Body of pancreas (tissue), 4 donors: ENCODE data around the gene TCFL5. TPM values are rescaled to one million over a fixed set of nuclear protein-coding genes. Genes with fewer than 3 reads are reported as not detected.

ENCODE experiments used
- ATAC-seq: fragments of 150-250 bp; one replicate; pipeline ENCODE4 v1.9.1; 2016
- DNase-seq, 4 donors: peaks; one replicate each; pipeline ENCODE4 v3.0.0-alpha.2; 2019
- H3K27ac ChIP-seq, 4 donors: fragments of 200-600 bp; sonication (generic); 1 replicate in 3 of 4; 2 replicates in 1 of 4; pipeline versions ENCODE4 v1.5.1 to v1.6.1; 2016 to 2019; ENCODE audit warnings: mild to moderate bottlenecking in 1 of 4, mixed read lengths in 1 of 4, moderate library complexity in 1 of 4
- H3K27me3 ChIP-seq, 2 donors: fragments of 200-600 bp; sonication (generic); one replicate each; pipeline ENCODE4 v1.6.0; 2016; ENCODE audit warnings: mild to moderate bottlenecking in 1 of 2
- H3K36me3 ChIP-seq, 2 donors: fragments of 200-600 bp; sonication (generic); replicated peaks in 1 of 2; 2 replicates each; pipeline ENCODE4 v1.5.1; 2016; ENCODE audit warnings: low read depth in 2 of 2; ENCODE audit not compliant: insufficient read depth in 1 of 2
- H3K4me1 ChIP-seq: fragments of 200-600 bp; sonication (generic); one replicate; pipeline ENCODE4 v1.6.0; 2016
- H3K4me3 ChIP-seq, 2 donors: fragments of 200-600 bp; sonication (generic); 1 replicate in 1 of 2; 2 replicates in 1 of 2; pipeline ENCODE4 v1.5.1; 2016 to 2019
- H3K9me3 ChIP-seq, 3 donors: fragments of 200-600 bp; sonication (generic); 1 replicate in 2 of 3; 2 replicates in 1 of 3; pipeline ENCODE4 v1.5.1; 2016
- POLR2A ChIP-seq, 3 donors: fragments of 450-650 bp; IDR thresholded peaks; one replicate each; pipeline ENCODE4 v1.6.1; 2016; ENCODE audit warnings: antibody characterized with exemption in 3 of 3, mild to moderate bottlenecking in 2 of 3
- WGBS, 2 donors: methylation state at CpG; one replicate each; pipeline ENCODE4 v1.1.5; 2017; 5-methylcytosine and 5-hydroxymethylcytosine counted together
- intact Hi-C: fragments of 100-400 bp; cut with DNase I; formaldehyde crosslinking; loops from one replicate; pipeline ENCODE4 v1.15.1; 2023
- total RNA-seq, 2 donors: library from RNA; depleted of rRNA; stranded (reverse); fragments of >200 nt; gene quantifications; one replicate each; pipeline ENCODE4 v1.1.0, GENCODE V29; 2016
- TF ChIP-seq, protein P1 (sequence below), 7 experiments: fragments of 450-650 bp in 4 of 7; fragments of 200-600 bp in 3 of 7; sonication (generic) in 3 of 7; IDR thresholded peaks; one replicate each; pipeline ENCODE4 v1.5.1; 2016 to 2019; ENCODE audit warnings: antibody characterized with exemption in 7 of 7

The TCFL5 gene
- total RNA-seq, 2 donors from 2014 or later, result 2.0 to 7.5 TPM

DNA sequence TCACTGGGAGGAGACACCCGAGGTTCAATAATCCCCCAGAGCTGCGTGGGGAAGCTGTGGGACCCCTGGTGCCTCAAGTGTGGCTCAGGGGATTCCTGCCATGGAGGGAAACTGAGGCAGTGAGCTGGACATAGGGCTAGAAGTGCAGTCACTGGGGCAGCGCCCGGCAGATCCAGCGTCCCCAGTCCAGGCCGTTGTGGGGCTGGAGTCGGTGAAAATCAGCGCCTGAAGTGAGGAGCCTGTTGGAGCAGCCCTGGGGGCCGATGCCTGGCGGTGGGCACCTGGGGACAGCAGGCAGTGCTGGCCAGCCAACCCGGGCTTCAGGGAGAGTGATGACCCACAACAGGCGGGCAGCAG, 46.9 kb downstream of the TCFL5 start:
- TF ChIP-seq, protein P1, sequence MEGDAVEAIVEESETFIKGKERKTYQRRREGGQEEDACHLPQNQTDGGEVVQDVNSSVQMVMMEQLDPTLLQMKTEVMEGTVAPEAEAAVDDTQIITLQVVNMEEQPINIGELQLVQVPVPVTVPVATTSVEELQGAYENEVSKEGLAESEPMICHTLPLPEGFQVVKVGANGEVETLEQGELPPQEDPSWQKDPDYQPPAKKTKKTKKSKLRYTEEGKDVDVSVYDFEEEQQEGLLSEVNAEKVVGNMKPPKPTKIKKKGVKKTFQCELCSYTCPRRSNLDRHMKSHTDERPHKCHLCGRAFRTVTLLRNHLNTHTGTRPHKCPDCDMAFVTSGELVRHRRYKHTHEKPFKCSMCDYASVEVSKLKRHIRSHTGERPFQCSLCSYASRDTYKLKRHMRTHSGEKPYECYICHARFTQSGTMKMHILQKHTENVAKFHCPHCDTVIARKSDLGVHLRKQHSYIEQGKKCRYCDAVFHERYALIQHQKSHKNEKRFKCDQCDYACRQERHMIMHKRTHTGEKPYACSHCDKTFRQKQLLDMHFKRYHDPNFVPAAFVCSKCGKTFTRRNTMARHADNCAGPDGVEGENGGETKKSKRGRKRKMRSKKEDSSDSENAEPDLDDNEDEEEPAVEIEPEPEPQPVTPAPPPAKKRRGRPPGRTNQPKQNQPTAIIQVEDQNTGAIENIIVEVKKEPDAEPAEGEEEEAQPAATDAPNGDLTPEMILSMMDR (IDR thresholded peaks at IDR 0.05), result no peak
- TF ChIP-seq POLR2A (IDR thresholded peaks at IDR 0.05), result no peak
- Histone ChIP-seq H3K27me3 (peaks cover 0 to 25% of the 10 kb centered on the region in 2 donors), H3K9me3 (no peaks in the 10 kb centered on the region), H3K4me1 (peaks cover 45% of the 10 kb centered on the region), H3K27ac (no peak overlapping the region), H3K4me3 (no peak overlapping the region), H3K36me3 (peaks cover 18 to 19% of the 10 kb centered on the region in 2 donors)
- WGBS, 2 donors, result 57 to 66% methylated on average over 3 to 12 of the region's 12 CpGs
- ATAC-seq, result no peak
- no peak for DNase-seq
- intact Hi-C loops, result no loop called here

DNA sequence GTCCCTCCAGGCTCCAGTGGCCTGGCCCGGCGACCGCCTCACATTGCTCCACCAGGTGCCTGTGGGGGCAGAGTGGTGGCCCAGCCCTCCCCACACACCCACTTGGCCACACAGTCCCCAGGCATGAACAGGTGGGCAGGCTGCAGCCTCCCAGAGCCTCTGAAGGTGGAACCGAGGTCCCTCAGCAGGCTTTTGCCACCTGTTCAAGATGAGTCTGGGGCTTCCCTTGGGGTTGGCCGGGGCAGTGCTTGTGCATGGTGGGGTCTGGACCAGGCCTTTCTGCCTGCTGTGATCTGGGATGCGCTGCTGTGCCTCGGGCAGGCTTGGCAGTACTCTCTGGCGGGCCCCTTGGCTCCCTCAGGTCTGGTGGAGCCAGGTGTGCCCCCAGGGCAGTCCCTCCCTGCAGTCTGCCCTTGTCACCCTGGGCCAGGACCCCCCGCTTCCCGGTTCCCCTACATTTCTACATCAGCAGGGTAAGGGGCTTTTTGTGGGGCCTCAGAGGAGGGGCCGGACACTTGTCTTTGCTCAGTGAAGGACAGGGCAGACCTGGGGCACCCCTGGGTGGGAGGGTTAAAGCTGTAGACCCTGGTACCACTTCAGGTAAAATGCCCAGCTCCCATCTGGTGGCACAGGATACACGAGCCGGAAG, 47.4 kb downstream of the TCFL5 start:
- DNase-seq, result no peak
- H3K4me3 ChIP-seq, result no peak overlapping the region
- intact Hi-C loops, result no loop called here
- ATAC-seq, result no peak
- TF ChIP-seq, protein P1 (IDR thresholded peaks at IDR 0.05), result no peak
- TF ChIP-seq POLR2A (IDR thresholded peaks at IDR 0.05), result no peak
- 60 to 65% methylated on average over 5 to 13 of the region's 13 CpGs for WGBS, 2 donors
- H3K27me3 ChIP-seq, result peaks cover 0 to 25% of the 10 kb centered on the region in 2 donors
- no peak overlapping the region for H3K27ac ChIP-seq
- H3K36me3 ChIP-seq, result peaks cover 22 to 24% of the 10 kb centered on the region in 2 donors
- H3K9me3 ChIP-seq, result no peaks in the 10 kb centered on the region
- H3K4me1 ChIP-seq, result peaks cover 40% of the 10 kb centered on the region

DNA sequence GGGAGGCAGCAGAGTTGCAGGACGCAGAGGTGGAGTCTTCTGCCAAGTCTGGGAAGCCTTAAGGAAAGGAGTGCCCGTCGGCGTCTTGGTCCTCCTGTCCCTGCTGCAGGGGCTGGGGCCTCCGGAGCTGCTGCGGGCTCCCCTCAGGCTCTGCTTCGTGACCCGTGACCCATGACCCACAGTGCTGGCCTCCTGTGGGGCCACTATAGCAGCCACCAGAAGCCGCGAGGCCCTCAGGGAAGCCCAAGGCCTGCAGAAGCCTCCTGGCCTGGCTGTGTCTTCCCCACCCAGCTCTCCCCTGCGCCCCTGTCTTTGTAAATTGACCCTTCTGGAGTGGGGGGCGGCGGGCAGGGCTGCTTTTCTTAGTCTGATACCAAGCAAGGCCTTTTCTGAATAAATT, 48.0 kb downstream of the TCFL5 start:
- 89% methylated on average over 13 of the region's 13 CpGs; no CpG with 5 or more reads in 1 of the 2 donors for WGBS, 2 donors
- DNase-seq, result no peak
- intact Hi-C loops, result no loop called here

DNA sequence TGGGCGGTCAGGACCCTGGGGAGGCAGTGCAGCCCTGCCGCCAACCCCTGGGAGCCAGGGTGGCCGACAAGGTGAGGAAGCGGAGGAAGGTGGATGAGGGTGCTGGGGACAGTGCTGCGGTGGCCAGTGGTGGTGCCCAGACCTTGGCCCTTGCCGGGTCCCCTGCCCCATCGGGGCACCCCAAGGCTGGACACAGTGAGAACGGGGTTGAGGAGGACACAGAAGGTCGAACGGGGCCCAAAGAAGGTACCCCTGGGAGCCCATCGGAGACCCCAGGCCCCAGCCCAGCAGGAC, 48.8 kb downstream of the TCFL5 start:
- 94 to 97% methylated on average over 7 to 11 of the region's 11 CpGs for WGBS, 2 donors
- ATAC-seq (no peak), DNase-seq (no peak)
- Histone ChIP-seq H3K27ac (no peak overlapping the region), H3K4me1 (peaks cover 28% of the 10 kb centered on the region), H3K36me3 (peaks cover 24 to 26% of the 10 kb centered on the region in 2 donors), H3K27me3 (peaks cover 0 to 24% of the 10 kb centered on the region in 2 donors), H3K4me3 (no peak overlapping the region), H3K9me3 (no peaks in the 10 kb centered on the region)
- intact Hi-C loops, result no loop called here
- TF ChIP-seq, protein P1 (IDR thresholded peaks at IDR 0.05), result no peak
- no peak for TF ChIP-seq POLR2A (IDR thresholded peaks at IDR 0.05)

More for the DNA sequence above, 48.0 kb downstream of the TCFL5 start:
- no peak overlapping the region for H3K4me3 ChIP-seq
- ATAC-seq, result no peak
- peaks cover 24 to 26% of the 10 kb centered on the region in 2 donors for H3K36me3 ChIP-seq
- no peaks in the 10 kb centered on the region for H3K9me3 ChIP-seq
- H3K4me1 ChIP-seq, result peaks cover 34% of the 10 kb centered on the region
- peaks cover 0 to 25% of the 10 kb centered on the region in 2 donors for H3K27me3 ChIP-seq
- no peak overlapping the region for H3K27ac ChIP-seq
- TF ChIP-seq, protein P1 (IDR thresholded peaks at IDR 0.05), result no peak
- TF ChIP-seq POLR2A (IDR thresholded peaks at IDR 0.05), result no peak
